Retinal pigment epithelial cell (primary cell): Measurements from ENCODE around the gene SUGP2.

Source experiments
- DNase-seq: peaks from one replicate; pipeline ENCODE4 v3.0.0-alpha.2; 2010; ENCODE audit warnings: low read depth
- H3K4me3 ChIP-seq: 2 replicates; pipeline ENCODE4 v1.5.1; 2011; ENCODE audit warnings: mild to moderate bottlenecking, low read length, control low read depth, moderate library complexity
- TF ChIP-seq, protein P1 (sequence below): conservative IDR thresholded peaks from 2 replicates; pipeline ENCODE4 v1.5.1; 2011; ENCODE audit warnings: low read depth, low read length, control low read depth, inconsistent platforms

SUGP2 gene

DNA sequence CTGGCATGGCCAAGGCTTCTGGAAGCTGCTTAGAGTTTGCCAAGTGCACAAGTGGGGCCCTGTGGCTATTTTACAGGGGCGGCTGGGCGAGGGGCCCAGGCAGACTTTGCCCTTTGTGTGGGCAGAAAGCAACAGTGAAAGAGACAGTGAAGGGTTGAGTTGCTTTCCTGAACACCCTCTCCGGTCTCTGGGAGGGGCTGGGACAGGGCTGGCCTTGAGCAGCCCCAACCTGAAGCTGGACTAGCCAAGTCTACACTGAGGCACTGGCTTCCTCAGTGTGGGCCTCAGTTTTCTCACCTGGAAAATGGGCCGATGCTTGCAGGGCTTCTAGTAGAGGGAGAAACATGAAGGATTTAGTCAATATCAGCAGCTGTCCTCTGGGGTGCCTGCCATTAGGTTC is 89.9 kb downstream of the SUGP2 start:
- DNase-seq: no peak
- TF ChIP-seq, protein P1, sequence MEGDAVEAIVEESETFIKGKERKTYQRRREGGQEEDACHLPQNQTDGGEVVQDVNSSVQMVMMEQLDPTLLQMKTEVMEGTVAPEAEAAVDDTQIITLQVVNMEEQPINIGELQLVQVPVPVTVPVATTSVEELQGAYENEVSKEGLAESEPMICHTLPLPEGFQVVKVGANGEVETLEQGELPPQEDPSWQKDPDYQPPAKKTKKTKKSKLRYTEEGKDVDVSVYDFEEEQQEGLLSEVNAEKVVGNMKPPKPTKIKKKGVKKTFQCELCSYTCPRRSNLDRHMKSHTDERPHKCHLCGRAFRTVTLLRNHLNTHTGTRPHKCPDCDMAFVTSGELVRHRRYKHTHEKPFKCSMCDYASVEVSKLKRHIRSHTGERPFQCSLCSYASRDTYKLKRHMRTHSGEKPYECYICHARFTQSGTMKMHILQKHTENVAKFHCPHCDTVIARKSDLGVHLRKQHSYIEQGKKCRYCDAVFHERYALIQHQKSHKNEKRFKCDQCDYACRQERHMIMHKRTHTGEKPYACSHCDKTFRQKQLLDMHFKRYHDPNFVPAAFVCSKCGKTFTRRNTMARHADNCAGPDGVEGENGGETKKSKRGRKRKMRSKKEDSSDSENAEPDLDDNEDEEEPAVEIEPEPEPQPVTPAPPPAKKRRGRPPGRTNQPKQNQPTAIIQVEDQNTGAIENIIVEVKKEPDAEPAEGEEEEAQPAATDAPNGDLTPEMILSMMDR: no peak
- H3K4me3 ChIP-seq: no peak overlapping the region

DNA sequence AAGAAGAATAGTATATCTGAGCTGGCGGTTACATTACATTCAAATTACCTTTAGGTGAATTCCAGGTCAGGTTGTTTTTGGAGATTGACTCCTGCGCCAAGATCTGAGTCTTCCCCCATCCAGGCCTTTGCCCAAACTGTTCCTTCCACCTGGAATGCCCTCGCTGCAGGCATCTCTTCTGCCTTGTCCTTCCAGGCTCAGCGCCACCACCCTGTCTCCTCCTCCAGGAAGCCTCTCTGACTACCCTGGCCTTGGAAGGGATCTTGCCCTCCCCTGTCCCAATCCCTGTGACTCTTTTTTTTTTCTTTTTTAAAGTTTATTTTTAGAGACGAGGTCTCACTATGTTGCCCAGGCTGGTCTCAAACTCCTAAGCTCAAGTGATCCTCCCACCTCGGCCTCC is 90.6 kb downstream of the SUGP2 start:
- no peak overlapping the region for H3K4me3 ChIP-seq
- TF ChIP-seq, protein P1: no peak
- DNase-seq: no peak

DNA sequence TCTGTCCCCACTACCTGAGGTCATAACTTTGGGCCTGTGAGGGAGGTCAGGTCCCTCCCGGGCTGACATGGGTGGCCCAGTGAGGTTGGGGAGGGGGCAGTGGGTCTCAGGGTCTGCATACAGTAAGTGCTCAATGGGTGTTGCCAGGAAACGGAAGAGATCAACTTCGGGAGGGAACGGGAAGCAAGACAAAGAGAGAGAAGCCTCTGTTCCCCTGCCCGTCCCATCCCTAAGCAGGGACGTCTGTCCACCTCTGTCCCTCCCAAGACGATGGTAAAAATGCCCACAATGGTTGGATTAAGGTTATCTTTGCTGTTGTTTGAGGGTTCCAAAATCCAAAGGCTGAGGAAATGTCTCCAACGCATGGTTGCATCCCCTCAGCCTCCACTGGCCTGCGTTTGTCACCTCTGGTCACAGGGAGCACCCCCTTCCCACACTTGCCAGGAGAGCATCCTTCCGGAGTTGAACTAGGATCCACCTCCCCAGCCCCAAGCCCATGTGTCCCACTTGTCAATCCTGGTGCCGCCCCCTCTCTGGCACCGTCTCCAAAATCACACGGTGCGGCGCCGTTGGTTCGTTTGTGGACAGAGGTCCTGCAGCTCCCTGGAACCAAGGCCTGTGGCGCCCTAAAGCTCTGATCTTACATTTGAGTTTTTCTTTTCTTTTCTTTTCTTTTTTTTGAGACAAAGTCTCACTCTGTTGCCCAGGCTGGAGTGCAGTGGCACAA is 91.5 kb downstream of the SUGP2 start:
- TF ChIP-seq, protein P1: no peak
- no peak for DNase-seq
- H3K4me3 ChIP-seq: peak overlapping the region; percentile 35
